Heart right ventricle (tissue), 16 donors: ENCODE results near the gene LCE2C. TPM values are rescaled to one million over a fixed set of nuclear protein-coding genes. Genes with fewer than 3 reads are reported as not detected.

Experiments used
- ATAC-seq, 8 donors: fragments of 200-7000 bp; cut with Tn5 transposase; one replicate each; pipeline ENCODE4 v1.9.1; 2020; ENCODE audit warnings: mild to moderate bottlenecking in 8 of 8, moderate library complexity in 8 of 8, moderate number of reproducible peaks in 1 of 8
- DNase-seq, 2 donors: peaks; one replicate each; pipeline ENCODE4 v3.0.0-alpha.2; 2020
- H3K27ac ChIP-seq, 10 donors: fragments of 200-600 bp; sonication (generic) in 2 of 10; one replicate each; pipeline versions ENCODE4 v1.5.0 to v1.8.0; 2020 to 2022; ENCODE audit warnings: mild to moderate bottlenecking in 3 of 10
- H3K27me3 ChIP-seq, 7 donors: fragments of 200-600 bp; one replicate each; pipeline ENCODE4 v1.8.0; 2021 to 2022; ENCODE audit warnings: mild to moderate bottlenecking in 2 of 7
- H3K36me3 ChIP-seq, 9 donors: fragments of 200-600 bp; sonication (generic) in 1 of 9; one replicate each; pipeline versions ENCODE4 v1.5.0 to v1.8.0; 2020 to 2022; ENCODE audit warnings: mild to moderate bottlenecking in 2 of 9
- H3K4me1 ChIP-seq, 9 donors: fragments of 200-600 bp; sonication (generic) in 1 of 9; one replicate each; pipeline versions ENCODE4 v1.5.0 to v1.8.0; 2020 to 2022; ENCODE audit warnings: mild to moderate bottlenecking in 4 of 9
- H3K4me3 ChIP-seq, 10 donors: fragments of 200-600 bp; sonication (generic) in 2 of 10; one replicate each; pipeline versions ENCODE4 v1.5.0 to v1.8.0; 2020 to 2022; ENCODE audit warnings: mild to moderate bottlenecking in 7 of 10, moderate library complexity in 2 of 10
- H3K9me3 ChIP-seq, 11 donors: fragments of 200-600 bp in 10 of 11; sonication (generic) in 2 of 11; one replicate each; pipeline versions ENCODE4 v1.5.0 to v1.8.0; 2013 to 2022; ENCODE audit warnings: mild to moderate bottlenecking in 2 of 11, control low read depth in 1 of 11, moderate library complexity in 1 of 11
- WGBS, 2 donors: extraction: QIAGEN DNeasy Blood & Tissue Kit; methylation state at CpG; one replicate each; pipeline ENCODE4 v1.1.7; 2013; ENCODE audit warnings: inconsistent platforms in 1 of 2; 5-methylcytosine and 5-hydroxymethylcytosine counted together
- intact Hi-C, 10 donors: fragments of 100-400 bp; cut with DNase I; formaldehyde crosslinking; loops; one replicate each; pipeline versions ENCODE4 v1.11.1 to v1.14.2; 2022
- polyA plus RNA-seq, 2 donors: library from polyadenylated mRNA; stranded (reverse); fragments of 200-250 nt; gene quantifications; one replicate each; pipeline ENCODE4 v1.2.3, GENCODE V29; 2013
- total RNA-seq, 10 donors: library from RNA; stranded (reverse); fragmentation: NEBNext Ultra II Directional in 3 of 10; extraction: Animal tissue kit (Norgen Biotek cat#: 25700) in 3 of 10; gene quantifications; one replicate each; pipeline versions ENCODE4 v1.2.1 to v1.2.4, GENCODE V29; 2021 to 2023
- TF ChIP-seq, protein P1 (sequence below), 9 donors: fragments of 200-600 bp; sonication (generic) in 2 of 9; IDR thresholded peaks; one replicate each; pipeline versions ENCODE4 v1.5.0 to v1.8.0; 2021 to 2022; ENCODE audit warnings: antibody characterized with exemption in 9 of 9, mild to moderate bottlenecking in 5 of 9, moderate library complexity in 1 of 9
- donor health status: Arrhythmogenic right ventricular cardiomyopathy.
- donor health status: ischemic (EF 13 %, LVEDD 7.1; RV severe dilation, severe dysfunction).
- donor health status: healthy with polysubstance abuse.
- donor health status: DM: no; HTN: yes; CAD: no.
- donor health status: DM: no; HTN: no; CAD: no.
- donor health status: ischemic (EF 25% LVEDD 6.9; RV normal size, moderate dysfunction).
- donor health status: ischemic (EF 25% LVEDD 5.7; RV mildly dilated, moderate dysfunction).
- donor health status: healthy.
- donor health status: DM: yes; HTN: yes; CAD: no.
- donor health status: Ischemic cardiomyopathy.
- donor health status: ischemic (EF 35%, LVEDD 5.7; RV mildly dilated, moderate dysfunction).
- donor health status: nonischemic (EF 11% LVEDD 7.7; RV severe dilation, severe dysfunction).
- donor health status: DM: yes; HTN: yes; CAD: no.
- donor health status: PGD.
- donor health status: ischemic (EF 29% LVEDD 5.4; RV normal size, mild dysfunction).
- donor health status: nonischemic (EF 23%, LVEDD 6.1; RV moderate dilation, normal function).

LCE2C gene
- total and polyA plus RNA-seq, 12 donors: not detected

- Histone ChIP-seq H3K4me1 (no peaks in the 10 kb centered on the region), H3K27me3 (no peaks in the 10 kb centered on the region), H3K4me3 (no peak within 1 kb of the TSS), H3K36me3 (no peaks in the 10 kb centered on the region), H3K27ac (no peak within 1 kb of the TSS), H3K9me3 (peaks cover 0 to 7% (median 0%) of the 10 kb centered on the region in 11 donors)
- no peak for ATAC-seq
- TF ChIP-seq, protein P1, sequence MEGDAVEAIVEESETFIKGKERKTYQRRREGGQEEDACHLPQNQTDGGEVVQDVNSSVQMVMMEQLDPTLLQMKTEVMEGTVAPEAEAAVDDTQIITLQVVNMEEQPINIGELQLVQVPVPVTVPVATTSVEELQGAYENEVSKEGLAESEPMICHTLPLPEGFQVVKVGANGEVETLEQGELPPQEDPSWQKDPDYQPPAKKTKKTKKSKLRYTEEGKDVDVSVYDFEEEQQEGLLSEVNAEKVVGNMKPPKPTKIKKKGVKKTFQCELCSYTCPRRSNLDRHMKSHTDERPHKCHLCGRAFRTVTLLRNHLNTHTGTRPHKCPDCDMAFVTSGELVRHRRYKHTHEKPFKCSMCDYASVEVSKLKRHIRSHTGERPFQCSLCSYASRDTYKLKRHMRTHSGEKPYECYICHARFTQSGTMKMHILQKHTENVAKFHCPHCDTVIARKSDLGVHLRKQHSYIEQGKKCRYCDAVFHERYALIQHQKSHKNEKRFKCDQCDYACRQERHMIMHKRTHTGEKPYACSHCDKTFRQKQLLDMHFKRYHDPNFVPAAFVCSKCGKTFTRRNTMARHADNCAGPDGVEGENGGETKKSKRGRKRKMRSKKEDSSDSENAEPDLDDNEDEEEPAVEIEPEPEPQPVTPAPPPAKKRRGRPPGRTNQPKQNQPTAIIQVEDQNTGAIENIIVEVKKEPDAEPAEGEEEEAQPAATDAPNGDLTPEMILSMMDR (IDR thresholded peaks at IDR 0.05): no peak
- DNase-seq: no peak
- intact Hi-C loops: no loop called here
- WGBS, 2 donors: 48 to 49% methylated on average over 4 of the region's 4 CpGs
Observed at GRCh38 chr1:152697701-152698600, 22.9 kb downstream of the LCE2C start, which contains the start of gene LCE2A. TSS of gene LCE2A (plus strand) at chr1:152698345. CDS start at chr1:152698902, 557 bp downstream.

DNA sequence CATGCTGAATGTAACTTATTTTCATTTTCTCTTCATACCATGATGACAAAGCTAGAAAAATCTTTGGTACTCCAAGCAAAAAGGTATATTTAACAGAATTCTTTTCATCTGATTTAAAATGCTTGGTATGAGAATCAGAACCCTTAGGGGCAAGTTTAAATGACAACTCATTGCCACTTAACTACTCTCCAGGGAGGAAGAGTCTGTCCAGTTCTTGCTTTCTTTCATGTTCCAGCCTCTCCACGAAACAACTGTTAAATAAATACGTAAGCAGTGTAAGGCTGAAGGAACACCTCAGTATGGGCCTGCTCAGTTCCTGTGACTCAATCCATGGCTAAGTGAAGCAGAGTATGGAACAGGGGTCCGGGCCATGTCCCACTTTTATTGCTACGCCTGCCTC, 24.7 kb downstream of the LCE2C start:
- WGBS, 2 donors: 70 to 83% methylated on average over 4 of the region's 4 CpGs
- TF ChIP-seq, protein P1 (IDR thresholded peaks at IDR 0.05): no peak
- no peak for DNase-seq

GRCh38 chr1:152707860-152708259, 32.8 kb downstream of the LCE2C start, which contains the start of gene LCE4A:
TSS of gene LCE4A (plus strand) at chr1:152708160. CDS start at chr1:152709076, 916 bp downstream.
- Histone ChIP-seq H3K4me3 (no peak within 1 kb of the TSS), H3K4me1 (no peaks in the 10 kb centered on the region), H3K27me3 (peaks cover 0 to 13% (median 0%) of the 10 kb centered on the region in 7 donors), H3K27ac (no peak within 1 kb of the TSS), H3K9me3 (peaks cover 0 to 9% (median 0%) of the 10 kb centered on the region in 11 donors), H3K36me3 (no peaks in the 10 kb centered on the region)
- ATAC-seq: no peak
- TF ChIP-seq, protein P1 (IDR thresholded peaks at IDR 0.05): no peak
- WGBS, 2 donors: 65 to 69% methylated on average over 2 of the region's 2 CpGs
- DNase-seq: no peak
- intact Hi-C loops: no loop called here

More for the DNA sequence above, 24.7 kb downstream of the LCE2C start:
- Histone ChIP-seq H3K27ac (no peak overlapping the region), H3K36me3 (no peaks in the 10 kb centered on the region), H3K4me3 (no peak overlapping the region), H3K27me3 (no peaks in the 10 kb centered on the region), H3K4me1 (no peaks in the 10 kb centered on the region), H3K9me3 (peaks cover 0 to 8% (median 0%) of the 10 kb centered on the region in 11 donors)
- intact Hi-C loops: no loop called here
- ATAC-seq: no peak

DNA sequence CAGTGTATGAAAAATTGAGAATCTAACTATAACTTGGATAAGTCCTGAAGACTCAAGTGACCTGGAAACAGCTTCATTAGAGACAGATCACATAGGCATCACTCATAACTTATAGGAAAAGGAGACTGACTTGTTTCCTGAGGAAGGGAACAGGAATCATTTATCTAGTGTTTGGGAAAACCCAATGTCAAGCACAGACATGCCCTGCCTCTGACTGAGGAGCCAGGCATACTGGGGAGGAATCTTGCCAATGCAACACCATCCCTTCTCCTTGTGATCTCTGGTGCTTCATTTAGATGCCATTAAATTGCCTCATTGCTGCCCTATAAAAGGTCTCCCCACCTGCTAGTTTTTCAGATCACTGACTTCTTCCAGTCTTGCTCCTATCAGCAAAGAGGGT, 43.2 kb downstream of the LCE2C start:
- Histone ChIP-seq H3K4me1 (no peaks in the 10 kb centered on the region), H3K9me3 (peaks cover 0 to 15% (median 0%) of the 10 kb centered on the region in 11 donors), H3K27me3 (peaks cover 0 to 7% (median 0%) of the 10 kb centered on the region in 7 donors), H3K36me3 (no peaks in the 10 kb centered on the region), H3K27ac (no peak overlapping the region), H3K4me3 (no peak overlapping the region)
- TF ChIP-seq, protein P1 (IDR thresholded peaks at IDR 0.05): no peak
- intact Hi-C loops: no loop called here
- DNase-seq (no peak), ATAC-seq (no peak)
